HCT116 (cell line): ENCODE results near the gene ZNF341. TPM values are rescaled to one million over a fixed set of nuclear protein-coding genes. Genes with fewer than 3 reads are reported as not detected.

Experiments used
- ATAC-seq: fragments of 200-7000 bp; cut with Tn5 transposase; 2 replicates; pipeline ENCODE4 v1.9.1; 2020; ENCODE audit warnings: mild to moderate bottlenecking, moderate library complexity
- BruUV-seq: library from RNA; stranded (reverse); fragments of 400-500 nt; replicated peaks from 2 replicates; lab custom pipeline; 2021; lab: Mats Ljungman, UMichigan
- CTCF ChIA-PET: fragments of 300-600 bp; sonication (Branson Sonifier 250); formaldehyde crosslinking; loops from one replicate; lab custom pipeline; 2021; ENCODE audit warnings: antibody characterized with exemption; lab: Charles Lee
- POLR2A ChIA-PET: fragments of 300-600, 350-600 bp; sonication (Branson Sonifier 250); formaldehyde crosslinking; loops from one replicate; lab custom pipeline; 2021; ENCODE audit warnings: antibody characterized with exemption; lab: Charles Lee
- RAD21 ChIA-PET, 2 experiments: fragments of 300-600 bp; sonication (Branson Sonifier 250); formaldehyde crosslinking; loops; one replicate each; lab custom pipeline; 2023; ENCODE audit warnings: low total read pairs in 2 of 2; ENCODE audit not compliant: uncharacterized antibody in 2 of 2, unreplicated experiment in 2 of 2, low non-redundant PET in 1 of 2; lab: Charles Lee
- DNase-seq: peaks from one replicate; pipeline ENCODE4 v3.0.0-alpha.2; 2010; ENCODE audit warnings: low read depth, low spot score
- H2AFZ ChIP-seq: fragments of 200-600 bp; shearing (Covaris generic), sonication (generic); 2 replicates; pipeline ENCODE4 v1.6.1; 2017; ENCODE audit warnings: low read depth, mixed run types, mixed read lengths, antibody characterized with exemption, low read length; ENCODE audit not compliant: poor library complexity, severe bottlenecking
- H3K27ac ChIP-seq: 2 replicates; pipeline ENCODE4 v1.5.1; 2012; ENCODE audit warnings: low read depth, low read length
- H3K27me3 ChIP-seq: fragments of 200-600 bp; sonication (generic); 2 replicates; pipeline ENCODE4 v1.6.1; 2016; ENCODE audit warnings: mixed run types, low read length, mixed read lengths; ENCODE audit not compliant: insufficient read depth
- H3K36me3 ChIP-seq, 2 experiments: fragments of 200-500 bp in 1 of 2; fragments of 200-600 bp in 1 of 2; sonication (Bioruptor generic) in 1 of 2; sonication (generic) in 1 of 2; 2 replicates each; pipeline versions ENCODE4 v1.5.1 to v1.6.1; 2014 to 2016; ENCODE audit warnings: low read length in 2 of 2, inconsistent platforms in 1 of 2, mixed read lengths in 1 of 2, mixed run types in 1 of 2; ENCODE audit not compliant: insufficient read depth in 2 of 2, control insufficient read depth in 1 of 2
- H3K4me1 ChIP-seq, 2 experiments: fragments of 200-600 bp in 1 of 2; sonication (generic) in 1 of 2; 2 replicates each; pipeline versions ENCODE4 v1.5.1 to v1.6.1; 2012 to 2017; ENCODE audit warnings: low read length in 2 of 2, inconsistent platforms in 1 of 2, mild to moderate bottlenecking in 1 of 2, mixed read lengths in 1 of 2, mixed run types in 1 of 2, moderate library complexity in 1 of 2; ENCODE audit not compliant: insufficient read depth in 2 of 2, control insufficient read depth in 1 of 2
- H3K4me2 ChIP-seq: fragments of 200-600 bp; sonication (generic); 2 replicates; pipeline ENCODE4 v1.6.1; 2017; ENCODE audit warnings: mixed run types, low read length, mixed read lengths
- H3K4me3 ChIP-seq, 2 experiments: fragments of 200-600 bp in 1 of 2; sonication (generic) in 1 of 2; replicated peaks in 1 of 2; 2 replicates each; pipeline ENCODE4 v1.5.1; 2011 to 2016; ENCODE audit warnings: low read length in 2 of 2, control low read depth in 1 of 2, low read depth in 1 of 2, mild to moderate bottlenecking in 1 of 2, mixed read lengths in 1 of 2, mixed run types in 1 of 2
- H3K79me2 ChIP-seq: fragments of 200-600 bp; sonication (generic); 2 replicates; pipeline ENCODE4 v1.6.1; 2017; ENCODE audit warnings: mild to moderate bottlenecking, mixed run types, low read length, moderate library complexity, mixed read lengths; ENCODE audit not compliant: insufficient read depth
- H3K9ac ChIP-seq: fragments of 200-600 bp; sonication (generic); 2 replicates; pipeline ENCODE4 v1.6.1; 2016; ENCODE audit warnings: low read length, mixed read lengths
- H3K9me2 ChIP-seq: fragments of 200-600 bp; sonication (generic), shearing (Covaris generic); 2 replicates; pipeline ENCODE4 v1.6.1; 2017; ENCODE audit warnings: mixed run types, mild to moderate bottlenecking, moderate library complexity; ENCODE audit not compliant: insufficient read depth
- H3K9me3 ChIP-seq, 2 experiments: fragments of 200-500 bp in 1 of 2; fragments of 200-600 bp in 1 of 2; sonication (Bioruptor generic) in 1 of 2; sonication (generic) in 1 of 2; 2 replicates each; pipeline ENCODE4 v1.6.1; 2014 to 2017; ENCODE audit warnings: low read length in 2 of 2, mixed read lengths in 2 of 2, inconsistent platforms in 1 of 2, low read depth in 1 of 2, mild to moderate bottlenecking in 1 of 2, mixed run types in 1 of 2, moderate library complexity in 1 of 2; ENCODE audit not compliant: control insufficient read depth in 1 of 2, insufficient read depth in 1 of 2
- H4K20me1 ChIP-seq: fragments of 200-600 bp; sonication (generic), shearing (Covaris generic); 2 replicates; pipeline ENCODE4 v1.6.1; 2017; ENCODE audit warnings: mixed run types, mild to moderate bottlenecking, moderate library complexity; ENCODE audit not compliant: insufficient read depth
- EGR1 ChIP-seq: IDR thresholded peaks from 2 replicates; pipeline ENCODE4 v1.6.1; 2012; ENCODE audit warnings: low read depth
- ELF1 ChIP-seq: IDR thresholded peaks from 2 replicates; pipeline ENCODE4 v1.6.1; 2012; ENCODE audit warnings: low read depth, borderline replicate concordance
- EZH2 ChIP-seq: fragments of 200-600 bp; sonication (generic); IDR thresholded peaks from 2 replicates; pipeline ENCODE4 v1.6.1; 2017; ENCODE audit warnings: antibody characterized with exemption, mixed run types
- EZH2phosphoT487 ChIP-seq: fragments of 200-600 bp; IDR thresholded peaks from 2 replicates; pipeline ENCODE4 v1.6.1; 2018; ENCODE audit warnings: antibody characterized with exemption, borderline replicate concordance
- FOSL1 ChIP-seq: IDR thresholded peaks from 2 replicates; pipeline ENCODE4 v1.6.1; 2012; ENCODE audit warnings: low read depth
- JUND ChIP-seq: IDR thresholded peaks from 2 replicates; pipeline ENCODE4 v1.6.1; 2012
- POLR2A ChIP-seq: IDR thresholded peaks from 2 replicates; pipeline ENCODE4 v1.7.0; 2011; ENCODE audit warnings: borderline replicate concordance; ENCODE audit not compliant: insufficient read depth, insufficient read length; ENCODE audit errors: extremely low read depth
- POLR2AphosphoS5 ChIP-seq: IDR thresholded peaks from 2 replicates; pipeline ENCODE4 v1.6.1; 2011; ENCODE audit warnings: mild to moderate bottlenecking, low read depth, low read length, moderate library complexity
- RAD21 ChIP-seq: IDR thresholded peaks from 2 replicates; pipeline ENCODE4 v1.6.1; 2012; ENCODE audit warnings: low read depth, mild to moderate bottlenecking
- SIN3A ChIP-seq: IDR thresholded peaks from 2 replicates; pipeline ENCODE4 v1.6.1; 2012; ENCODE audit warnings: low read depth
- SP1 ChIP-seq: IDR thresholded peaks from 2 replicates; pipeline ENCODE4 v1.6.1; 2012; ENCODE audit warnings: low read depth
- ZFX ChIP-seq: fragments of 450-650 bp; IDR thresholded peaks from 2 replicates; pipeline ENCODE4 v1.6.1; 2017
- intact Hi-C: fragments of 100-400 bp; cut with micrococcal nuclease; formaldehyde crosslinking; loops from 2 replicates; pipeline ENCODE4 v1.10.0; 2022
- total RNA-seq: library from RNA; stranded (reverse); gene quantifications from one replicate; pipeline ENCODE4 v1.2.1, GENCODE V29; 2021; ENCODE audit not compliant: unreplicated experiment
- TF ChIP-seq, protein P1 (sequence below): IDR thresholded peaks from 2 replicates; pipeline ENCODE4 v1.6.1; 2012
- TF ChIP-seq, protein P2 (sequence below), 3 experiments: fragments of 200-600 bp in 1 of 3; sonication (generic) in 1 of 3; IDR thresholded peaks in 2 of 3; conservative IDR thresholded peaks in 1 of 3; 2 replicates each; pipeline ENCODE4 v1.5.1; 2012 to 2017; ENCODE audit warnings: low read depth in 2 of 3, low read length in 2 of 3, antibody characterized with exemption in 1 of 3, borderline replicate concordance in 1 of 3, control low read depth in 1 of 3, mild to moderate bottlenecking in 1 of 3, mixed read lengths in 1 of 3, mixed run types in 1 of 3, moderate library complexity in 1 of 3; ENCODE audit not compliant: insufficient read depth in 1 of 3
- TF ChIP-seq, protein P3 (sequence below): IDR thresholded peaks from 2 replicates; pipeline ENCODE4 v1.6.1; 2012; ENCODE audit warnings: low read depth
- TF ChIP-seq, protein P4 (sequence below): IDR thresholded peaks from 2 replicates; pipeline ENCODE4 v1.6.1; 2012

The ZNF341 gene
- total RNA-seq, 1 experiment from 2014 or later = 4.9 TPM

DNA sequence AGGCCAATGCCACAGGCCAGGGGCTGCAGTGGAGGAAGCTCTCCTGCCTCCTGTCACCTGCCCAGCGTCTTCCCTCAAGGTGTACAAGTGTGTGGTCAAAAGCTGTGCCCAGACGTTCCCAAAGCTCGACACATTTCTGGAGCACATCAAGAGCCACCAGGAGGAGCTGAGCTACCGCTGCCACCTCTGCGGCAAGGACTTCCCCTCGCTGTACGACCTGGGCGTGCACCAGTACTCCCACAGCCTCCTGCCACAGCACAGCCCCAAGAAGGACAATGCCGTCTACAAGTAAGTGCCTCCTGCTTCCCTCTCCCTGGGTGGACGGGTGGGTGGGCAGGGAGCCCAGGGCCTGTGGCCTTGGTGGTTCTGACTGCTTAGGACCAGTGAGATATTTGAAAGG lies 38.2 kb downstream of the ZNF341 start:
- TF ChIP-seq SP1 (no peak), POLR2A (no peak), JUND (no peak), FOSL1 (no peak), SIN3A (no peak), EZH2phosphoT487 (no peak), POLR2AphosphoS5 (no peak), EZH2 (no peak), ZFX (no peak), ELF1 (no peak), RAD21 (no peak), EGR1 (no peak)
- TF ChIP-seq, protein P1, sequence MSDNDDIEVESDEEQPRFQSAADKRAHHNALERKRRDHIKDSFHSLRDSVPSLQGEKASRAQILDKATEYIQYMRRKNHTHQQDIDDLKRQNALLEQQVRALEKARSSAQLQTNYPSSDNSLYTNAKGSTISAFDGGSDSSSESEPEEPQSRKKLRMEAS = no peak
- TF ChIP-seq, protein P2, sequence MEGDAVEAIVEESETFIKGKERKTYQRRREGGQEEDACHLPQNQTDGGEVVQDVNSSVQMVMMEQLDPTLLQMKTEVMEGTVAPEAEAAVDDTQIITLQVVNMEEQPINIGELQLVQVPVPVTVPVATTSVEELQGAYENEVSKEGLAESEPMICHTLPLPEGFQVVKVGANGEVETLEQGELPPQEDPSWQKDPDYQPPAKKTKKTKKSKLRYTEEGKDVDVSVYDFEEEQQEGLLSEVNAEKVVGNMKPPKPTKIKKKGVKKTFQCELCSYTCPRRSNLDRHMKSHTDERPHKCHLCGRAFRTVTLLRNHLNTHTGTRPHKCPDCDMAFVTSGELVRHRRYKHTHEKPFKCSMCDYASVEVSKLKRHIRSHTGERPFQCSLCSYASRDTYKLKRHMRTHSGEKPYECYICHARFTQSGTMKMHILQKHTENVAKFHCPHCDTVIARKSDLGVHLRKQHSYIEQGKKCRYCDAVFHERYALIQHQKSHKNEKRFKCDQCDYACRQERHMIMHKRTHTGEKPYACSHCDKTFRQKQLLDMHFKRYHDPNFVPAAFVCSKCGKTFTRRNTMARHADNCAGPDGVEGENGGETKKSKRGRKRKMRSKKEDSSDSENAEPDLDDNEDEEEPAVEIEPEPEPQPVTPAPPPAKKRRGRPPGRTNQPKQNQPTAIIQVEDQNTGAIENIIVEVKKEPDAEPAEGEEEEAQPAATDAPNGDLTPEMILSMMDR (IDR thresholded peaks at IDR 0.05 in 2 of 3, conservative IDR thresholded peaks at IDR 0.05 in 1 of 3; ENCODE audit: borderline replicate concordance in 1 of 3, insufficient read depth in 1 of 3, low read depth in 2 of 3, low read length in 2 of 3) = no peak
- TF ChIP-seq, protein P3, sequence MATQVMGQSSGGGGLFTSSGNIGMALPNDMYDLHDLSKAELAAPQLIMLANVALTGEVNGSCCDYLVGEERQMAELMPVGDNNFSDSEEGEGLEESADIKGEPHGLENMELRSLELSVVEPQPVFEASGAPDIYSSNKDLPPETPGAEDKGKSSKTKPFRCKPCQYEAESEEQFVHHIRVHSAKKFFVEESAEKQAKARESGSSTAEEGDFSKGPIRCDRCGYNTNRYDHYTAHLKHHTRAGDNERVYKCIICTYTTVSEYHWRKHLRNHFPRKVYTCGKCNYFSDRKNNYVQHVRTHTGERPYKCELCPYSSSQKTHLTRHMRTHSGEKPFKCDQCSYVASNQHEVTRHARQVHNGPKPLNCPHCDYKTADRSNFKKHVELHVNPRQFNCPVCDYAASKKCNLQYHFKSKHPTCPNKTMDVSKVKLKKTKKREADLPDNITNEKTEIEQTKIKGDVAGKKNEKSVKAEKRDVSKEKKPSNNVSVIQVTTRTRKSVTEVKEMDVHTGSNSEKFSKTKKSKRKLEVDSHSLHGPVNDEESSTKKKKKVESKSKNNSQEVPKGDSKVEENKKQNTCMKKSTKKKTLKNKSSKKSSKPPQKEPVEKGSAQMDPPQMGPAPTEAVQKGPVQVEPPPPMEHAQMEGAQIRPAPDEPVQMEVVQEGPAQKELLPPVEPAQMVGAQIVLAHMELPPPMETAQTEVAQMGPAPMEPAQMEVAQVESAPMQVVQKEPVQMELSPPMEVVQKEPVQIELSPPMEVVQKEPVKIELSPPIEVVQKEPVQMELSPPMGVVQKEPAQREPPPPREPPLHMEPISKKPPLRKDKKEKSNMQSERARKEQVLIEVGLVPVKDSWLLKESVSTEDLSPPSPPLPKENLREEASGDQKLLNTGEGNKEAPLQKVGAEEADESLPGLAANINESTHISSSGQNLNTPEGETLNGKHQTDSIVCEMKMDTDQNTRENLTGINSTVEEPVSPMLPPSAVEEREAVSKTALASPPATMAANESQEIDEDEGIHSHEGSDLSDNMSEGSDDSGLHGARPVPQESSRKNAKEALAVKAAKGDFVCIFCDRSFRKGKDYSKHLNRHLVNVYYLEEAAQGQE = no peak
- TF ChIP-seq, protein P4, sequence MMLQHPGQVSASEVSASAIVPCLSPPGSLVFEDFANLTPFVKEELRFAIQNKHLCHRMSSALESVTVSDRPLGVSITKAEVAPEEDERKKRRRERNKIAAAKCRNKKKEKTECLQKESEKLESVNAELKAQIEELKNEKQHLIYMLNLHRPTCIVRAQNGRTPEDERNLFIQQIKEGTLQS = no peak
- H3K9ac ChIP-seq = no peak overlapping the region
- no peaks in the 10 kb centered on the region for H3K27me3 ChIP-seq
- H3K9me3 ChIP-seq = no peaks in the 10 kb centered on the region
- H3K36me3 ChIP-seq = no peaks in the 10 kb centered on the region; a peak in 1 of 4 replicates
- intact Hi-C loops = no loop called here
- H4K20me1 ChIP-seq = no peaks in the 10 kb centered on the region
- POLR2A ChIA-PET = no interaction called here
- no peaks in the 10 kb centered on the region for H3K9me2 ChIP-seq
- H3K4me1 ChIP-seq = no peaks in the 10 kb centered on the region
- no peaks in the 10 kb centered on the region for H3K79me2 ChIP-seq
- H3K27ac ChIP-seq = no peak overlapping the region
- H2AFZ ChIP-seq = no peak overlapping the region
- no peak overlapping the region for H3K4me3 ChIP-seq
- CTCF ChIA-PET = no interaction called here
- no peak overlapping the region for H3K4me2 ChIP-seq
- no peak for ATAC-seq
- RAD21 ChIA-PET = no interaction called here
- no peak for DNase-seq
- no TSS peak for BruUV-seq
